ENCODE data around the gene DAGLA.
"Not testable (repeated sequence)": the region's sequence is repeated elsewhere in the genome, so short reads cannot be mapped to it uniquely, and the experiment has no call there.

Gene DAGLA

DNA sequence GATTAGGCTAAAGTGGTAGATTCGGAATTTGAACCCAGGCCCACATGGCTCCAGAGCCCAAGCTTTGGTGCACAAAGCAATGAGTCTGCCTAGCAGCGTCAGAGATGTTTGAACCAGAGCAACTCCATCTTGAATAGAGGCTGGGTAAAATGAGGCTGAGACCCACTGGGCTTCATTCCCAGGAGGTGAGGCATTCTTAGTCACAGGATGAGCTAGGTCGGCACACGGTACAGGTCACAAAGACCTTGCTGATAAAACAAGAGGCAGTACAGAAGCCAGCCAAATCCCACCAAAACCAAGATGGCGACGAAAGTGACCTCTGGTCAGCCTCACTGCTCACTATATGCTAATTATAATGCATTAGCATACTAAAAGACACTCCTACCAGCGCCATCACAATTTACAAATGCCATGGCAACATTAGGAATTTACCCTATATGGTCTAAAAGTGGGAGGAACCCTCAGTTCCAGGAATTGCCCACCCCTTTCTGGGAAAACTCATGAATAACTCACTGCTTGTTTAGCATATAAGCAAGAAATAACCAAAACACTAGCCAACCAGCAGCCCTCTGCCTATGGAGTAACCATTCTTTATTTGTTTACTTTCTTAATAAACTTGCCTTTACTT is 40.3 kb upstream of the DAGLA start:
- H3K36me3 ChIP-seq (ENCODE audit: insufficient read depth, insufficient read length, low read length): no peaks in the 10 kb centered on the region
- H3K27me3 ChIP-seq (ENCODE audit: insufficient read depth, insufficient read length): no peaks in the 10 kb centered on the region
- DNase-seq (ENCODE audit: low read depth, low spot score): no peak
- TF ChIP-seq ZNF274 (IDR thresholded peaks at IDR 0.05; ENCODE audit: low read depth, low read length) (no peak), YY1 (IDR thresholded peaks at IDR 0.05; ENCODE audit: insufficient read depth, insufficient read length) (no peak), SUZ12 (IDR thresholded peaks at IDR 0.05; ENCODE audit: extremely low read depth, insufficient read depth, insufficient read length) (no peak)
- H3K4me3 ChIP-seq (ENCODE audit: insufficient read length, low read depth): no peak overlapping the region
- H3K4me1 ChIP-seq (ENCODE audit: insufficient read depth, insufficient read length): peaks cover 4% of the 10 kb centered on the region
- H3K9me3 ChIP-seq (ENCODE audit: insufficient read depth, low read length): no peaks in the 10 kb centered on the region
- H3K9ac ChIP-seq (ENCODE audit: insufficient read length, low read depth): no peak overlapping the region

DNA sequence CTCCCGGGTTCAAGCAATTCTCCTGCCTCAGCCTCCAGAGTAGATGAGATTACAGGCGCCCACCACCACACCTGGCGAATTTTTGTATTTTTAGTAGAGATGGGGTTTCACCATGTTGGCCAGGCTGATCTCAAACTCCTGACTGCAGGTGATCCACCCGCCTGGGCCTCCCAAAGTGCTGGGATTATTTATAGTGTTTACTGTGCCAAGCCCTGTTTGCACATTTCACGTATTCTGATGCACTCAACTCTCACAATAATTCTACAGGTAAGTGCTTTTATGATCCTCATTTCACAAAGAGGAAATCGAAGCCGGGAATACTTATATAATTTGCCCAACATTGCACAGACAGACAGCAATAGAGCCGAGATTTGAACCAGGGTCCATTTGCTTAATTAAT is 38.0 kb upstream of the DAGLA start:
- Histone ChIP-seq H3K27me3 (ENCODE audit: insufficient read depth, insufficient read length) (no peaks in the 10 kb centered on the region), H3K9ac (ENCODE audit: insufficient read length, low read depth) (no peak overlapping the region), H3K4me1 (ENCODE audit: insufficient read depth, insufficient read length) (peaks cover 4% of the 10 kb centered on the region), H3K9me3 (ENCODE audit: insufficient read depth, low read length) (no peaks in the 10 kb centered on the region), H3K4me3 (ENCODE audit: insufficient read length, low read depth) (no peak overlapping the region), H3K36me3 (ENCODE audit: insufficient read depth, insufficient read length, low read length) (no peaks in the 10 kb centered on the region)
- TF ChIP-seq ZNF274 (IDR thresholded peaks at IDR 0.05; ENCODE audit: low read depth, low read length) (no peak), YY1 (IDR thresholded peaks at IDR 0.05; ENCODE audit: insufficient read depth, insufficient read length) (no peak), SUZ12 (IDR thresholded peaks at IDR 0.05; ENCODE audit: extremely low read depth, insufficient read depth, insufficient read length) (no peak)
- no peak for DNase-seq (ENCODE audit: low read depth, low spot score)

DNA sequence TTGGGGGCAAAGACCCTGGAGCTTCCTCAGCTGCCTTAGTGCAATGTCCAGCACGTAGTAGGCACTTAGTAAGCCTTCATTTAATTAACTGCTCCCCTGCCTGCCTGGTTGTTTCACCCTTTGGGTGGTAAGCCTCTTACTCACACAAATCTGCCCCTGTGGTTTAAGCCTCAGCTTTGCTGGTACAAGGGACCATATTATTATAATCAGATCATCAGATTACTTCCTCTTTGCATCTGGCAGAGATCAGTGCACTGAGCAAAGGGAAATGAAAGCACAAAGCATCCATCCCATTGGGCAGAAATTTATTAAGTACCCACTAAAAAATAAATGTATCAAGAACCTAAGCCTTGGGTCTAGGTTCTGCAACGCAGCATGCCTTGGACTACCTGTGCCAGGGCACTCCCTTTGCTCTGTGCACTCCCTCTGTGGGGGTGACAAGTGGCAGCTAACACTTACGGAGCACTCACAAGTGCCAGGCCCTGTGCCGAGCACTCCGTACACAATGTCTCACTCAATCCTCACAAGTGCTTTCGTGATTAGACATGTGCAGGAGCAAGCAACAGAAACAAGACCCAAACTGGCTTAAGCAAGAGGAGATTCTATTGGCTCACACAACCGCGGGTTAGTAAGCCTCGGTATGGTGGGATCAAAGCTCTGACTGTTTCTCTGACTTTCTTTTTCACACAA is 34.9 kb upstream of the DAGLA start:
- no peak overlapping the region for H3K4me3 ChIP-seq (ENCODE audit: insufficient read length, low read depth)
- DNase-seq (ENCODE audit: low read depth, low spot score): no peak
- H3K9ac ChIP-seq (ENCODE audit: insufficient read length, low read depth): no peak overlapping the region
- no peaks in the 10 kb centered on the region for H3K9me3 ChIP-seq (ENCODE audit: insufficient read depth, low read length)
- no peaks in the 10 kb centered on the region for H3K36me3 ChIP-seq (ENCODE audit: insufficient read depth, insufficient read length, low read length)
- H3K4me1 ChIP-seq (ENCODE audit: insufficient read depth, insufficient read length): no peaks in the 10 kb centered on the region
- no peaks in the 10 kb centered on the region for H3K27me3 ChIP-seq (ENCODE audit: insufficient read depth, insufficient read length)
- TF ChIP-seq ZNF274 (IDR thresholded peaks at IDR 0.05; ENCODE audit: low read depth, low read length) (no peak), YY1 (IDR thresholded peaks at IDR 0.05; ENCODE audit: insufficient read depth, insufficient read length) (no peak), SUZ12 (IDR thresholded peaks at IDR 0.05; ENCODE audit: extremely low read depth, insufficient read depth, insufficient read length) (no peak)

DNA sequence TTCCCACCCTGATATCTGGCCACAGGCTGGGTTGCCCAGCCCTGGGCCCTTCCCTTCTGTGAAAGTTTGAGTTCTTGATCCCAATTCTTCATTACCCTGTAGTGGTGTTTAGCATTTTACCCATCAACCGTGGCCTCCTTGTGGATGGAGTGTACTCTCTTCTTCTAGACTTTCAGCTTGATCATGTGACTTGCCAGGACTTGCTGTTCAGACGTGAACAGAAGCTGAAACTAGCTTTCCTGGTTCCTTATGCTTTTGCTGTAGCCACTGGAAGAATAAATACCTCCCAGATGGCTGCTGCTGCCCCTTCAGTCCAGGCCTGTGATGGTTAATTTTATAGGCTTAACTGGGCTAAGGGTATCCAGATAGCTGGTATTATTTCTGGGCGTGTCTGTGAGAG is 32.7 kb upstream of the DAGLA start:
- H3K9me3 ChIP-seq (ENCODE audit: insufficient read depth, low read length): no peaks in the 10 kb centered on the region
- no peak for DNase-seq (ENCODE audit: low read depth, low spot score)
- peaks cover 7% of the 10 kb centered on the region for H3K4me1 ChIP-seq (ENCODE audit: insufficient read depth, insufficient read length)
- H3K4me3 ChIP-seq (ENCODE audit: insufficient read length, low read depth): no peak overlapping the region
- H3K9ac ChIP-seq (ENCODE audit: insufficient read length, low read depth): no peak overlapping the region
- H3K27me3 ChIP-seq (ENCODE audit: insufficient read depth, insufficient read length): no peaks in the 10 kb centered on the region
- no peaks in the 10 kb centered on the region for H3K36me3 ChIP-seq (ENCODE audit: insufficient read depth, insufficient read length, low read length)
- no peak for TF ChIP-seq SUZ12 (IDR thresholded peaks at IDR 0.05; ENCODE audit: extremely low read depth, insufficient read depth, insufficient read length)
- no peak for TF ChIP-seq ZNF274 (IDR thresholded peaks at IDR 0.05; ENCODE audit: low read depth, low read length)
- no peak for TF ChIP-seq YY1 (IDR thresholded peaks at IDR 0.05; ENCODE audit: insufficient read depth, insufficient read length)

DNA sequence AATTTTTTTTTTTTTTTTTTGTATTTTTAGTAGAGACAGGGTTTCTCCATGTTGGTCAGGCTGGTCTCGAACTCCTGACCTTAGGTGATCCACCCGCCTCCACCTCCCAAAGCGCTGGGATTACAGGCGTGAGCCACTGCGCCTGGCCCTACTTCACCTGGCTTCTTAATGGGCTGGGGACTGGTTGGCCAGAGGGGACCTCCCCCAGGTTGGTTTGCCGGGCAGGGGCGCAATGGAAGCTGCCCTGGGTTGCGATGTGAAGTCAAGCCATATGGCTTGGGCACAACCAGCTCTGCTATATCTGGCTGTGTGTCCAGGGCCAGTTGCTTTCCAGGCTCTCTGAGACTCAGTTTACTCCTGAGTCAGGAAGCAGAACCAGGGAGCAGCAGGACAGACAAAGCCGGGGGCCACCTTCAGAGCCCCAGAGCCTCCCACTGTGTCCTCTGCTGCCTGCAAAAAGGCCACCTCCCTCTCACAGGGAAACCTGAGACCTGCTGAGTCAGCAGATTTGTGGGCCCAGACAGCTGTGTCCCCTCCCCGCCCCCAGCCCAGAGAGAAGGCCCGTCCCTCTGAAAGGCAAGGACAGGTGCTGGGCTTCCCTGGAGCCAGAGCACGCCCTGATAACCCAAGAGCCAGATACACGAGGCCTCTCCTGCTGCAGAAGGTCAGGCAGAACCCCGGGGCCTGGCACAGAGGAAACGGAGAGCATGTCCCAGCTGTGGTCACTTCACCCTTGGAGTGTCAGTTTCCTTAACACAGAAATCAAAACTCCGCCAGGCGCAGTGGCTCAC is 29.2 kb upstream of the DAGLA start:
- H3K4me3 ChIP-seq (ENCODE audit: insufficient read length, low read depth): no peak overlapping the region
- DNase-seq (ENCODE audit: low read depth, low spot score): no peak
- no peaks in the 10 kb centered on the region for H3K9me3 ChIP-seq (ENCODE audit: insufficient read depth, low read length)
- H3K36me3 ChIP-seq (ENCODE audit: insufficient read depth, insufficient read length, low read length): no peaks in the 10 kb centered on the region
- H3K4me1 ChIP-seq (ENCODE audit: insufficient read depth, insufficient read length): peaks cover 10% of the 10 kb centered on the region
- no peak for TF ChIP-seq SUZ12 (IDR thresholded peaks at IDR 0.05; ENCODE audit: extremely low read depth, insufficient read depth, insufficient read length)
- no peak for TF ChIP-seq YY1 (IDR thresholded peaks at IDR 0.05; ENCODE audit: insufficient read depth, insufficient read length)
- no peak for TF ChIP-seq ZNF274 (IDR thresholded peaks at IDR 0.05; ENCODE audit: low read depth, low read length)
- no peak overlapping the region for H3K9ac ChIP-seq (ENCODE audit: insufficient read length, low read depth)
- no peaks in the 10 kb centered on the region for H3K27me3 ChIP-seq (ENCODE audit: insufficient read depth, insufficient read length)

DNA sequence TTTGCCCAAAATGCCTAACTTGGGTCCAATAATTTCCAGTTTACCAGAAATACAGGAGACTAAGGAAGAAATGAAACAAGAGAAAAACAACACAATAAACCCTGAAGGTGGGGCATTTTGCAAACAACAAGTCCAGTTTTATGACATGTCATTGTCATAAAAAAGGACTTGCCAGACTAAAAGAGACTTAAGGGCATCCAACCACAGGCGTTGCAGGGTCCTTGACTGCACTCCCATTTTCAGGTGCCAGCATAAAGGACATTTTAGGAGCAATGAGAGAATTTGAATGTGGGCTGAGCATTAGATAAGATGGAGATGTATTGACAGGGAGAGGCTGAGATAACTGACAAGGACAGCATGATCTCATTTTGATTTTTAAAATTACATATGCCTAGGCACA is 28.1 kb upstream of the DAGLA start:
- Histone ChIP-seq H3K9ac (ENCODE audit: insufficient read length, low read depth) (no peak overlapping the region), H3K4me3 (ENCODE audit: insufficient read length, low read depth) (no peak overlapping the region), H3K36me3 (ENCODE audit: insufficient read depth, insufficient read length, low read length) (no peaks in the 10 kb centered on the region), H3K4me1 (ENCODE audit: insufficient read depth, insufficient read length) (peaks cover 15% of the 10 kb centered on the region), H3K27me3 (ENCODE audit: insufficient read depth, insufficient read length) (no peaks in the 10 kb centered on the region), H3K9me3 (ENCODE audit: insufficient read depth, low read length) (no peaks in the 10 kb centered on the region)
- no peak for DNase-seq (ENCODE audit: low read depth, low spot score)
- TF ChIP-seq SUZ12 (IDR thresholded peaks at IDR 0.05; ENCODE audit: extremely low read depth, insufficient read depth, insufficient read length): no peak
- no peak for TF ChIP-seq ZNF274 (IDR thresholded peaks at IDR 0.05; ENCODE audit: low read depth, low read length)
- no peak for TF ChIP-seq YY1 (IDR thresholded peaks at IDR 0.05; ENCODE audit: insufficient read depth, insufficient read length)

DNA sequence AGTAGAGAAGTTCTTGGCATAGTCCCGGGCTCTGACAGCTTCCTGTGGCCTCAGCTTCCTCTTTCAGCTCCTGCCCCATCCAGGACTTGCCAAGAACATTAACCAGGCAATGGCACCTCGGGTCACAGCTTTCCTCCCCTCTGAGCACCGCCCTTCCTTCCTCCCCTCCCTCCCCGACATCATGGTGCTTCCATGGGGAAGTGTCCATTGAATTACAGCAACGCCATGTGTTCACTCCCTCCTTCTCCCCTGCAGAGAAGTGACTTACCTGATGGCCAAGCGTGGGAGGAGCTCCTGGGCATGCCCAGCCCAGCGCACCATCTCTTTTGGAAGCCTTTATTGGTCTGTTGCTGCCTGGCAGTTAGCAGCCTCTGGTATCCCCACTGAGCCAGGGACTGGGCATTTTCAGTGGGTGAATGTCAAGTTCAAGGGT is 25.8 kb upstream of the DAGLA start:
- DNase-seq (ENCODE audit: low read depth, low spot score): no peak
- no peaks in the 10 kb centered on the region for H3K36me3 ChIP-seq (ENCODE audit: insufficient read depth, insufficient read length, low read length)
- H3K4me3 ChIP-seq (ENCODE audit: insufficient read length, low read depth): no peak overlapping the region
- H3K9ac ChIP-seq (ENCODE audit: insufficient read length, low read depth): no peak overlapping the region
- no peaks in the 10 kb centered on the region for H3K9me3 ChIP-seq (ENCODE audit: insufficient read depth, low read length)
- H3K4me1 ChIP-seq (ENCODE audit: insufficient read depth, insufficient read length): peaks cover 23% of the 10 kb centered on the region
- TF ChIP-seq YY1 (IDR thresholded peaks at IDR 0.05; ENCODE audit: insufficient read depth, insufficient read length) (no peak), SUZ12 (IDR thresholded peaks at IDR 0.05; ENCODE audit: extremely low read depth, insufficient read depth, insufficient read length) (no peak), ZNF274 (IDR thresholded peaks at IDR 0.05; ENCODE audit: low read depth, low read length) (no peak)
- H3K27me3 ChIP-seq (ENCODE audit: insufficient read depth, insufficient read length): no peaks in the 10 kb centered on the region

DNA sequence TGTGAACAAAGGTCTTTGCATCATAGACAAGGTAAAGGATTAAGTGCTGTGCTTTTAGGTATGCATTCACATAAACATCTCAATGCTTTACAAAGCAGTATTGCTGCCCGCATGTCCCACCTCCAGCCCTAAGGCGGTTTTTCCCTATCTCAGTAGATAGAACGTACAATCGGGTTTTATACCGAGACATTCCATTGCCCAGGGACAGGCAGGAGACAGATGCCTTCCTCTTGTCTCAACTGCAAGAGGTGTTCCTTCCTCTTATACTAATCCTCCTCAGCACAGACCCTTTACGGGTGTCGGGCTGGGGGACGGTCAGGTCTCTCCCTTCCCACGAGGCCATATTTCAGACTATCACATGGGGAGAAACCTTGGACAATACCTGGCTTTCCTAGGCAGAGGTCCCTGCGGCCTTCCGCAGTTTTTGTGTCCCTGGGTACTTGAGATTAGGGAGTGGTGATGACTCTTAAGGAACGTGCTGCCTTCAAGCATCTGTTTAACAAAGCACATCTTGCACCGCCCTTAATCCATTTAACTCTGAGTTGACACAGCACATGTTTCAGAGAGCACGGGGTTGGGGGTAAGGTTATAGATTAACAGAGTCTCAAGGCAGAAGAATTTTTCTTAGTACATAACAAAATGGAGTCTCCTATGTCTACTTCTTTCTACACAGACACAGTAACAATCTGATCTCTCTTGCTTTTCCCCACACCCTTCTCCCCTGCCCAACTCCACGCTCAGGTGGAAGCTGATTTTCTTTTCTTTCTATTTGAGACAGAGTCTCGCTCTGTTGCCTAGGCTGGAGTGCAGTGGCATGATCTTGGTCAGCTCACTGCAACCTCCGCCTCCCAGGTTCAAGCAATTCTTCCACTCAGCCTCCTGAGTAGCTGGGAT is 24.7 kb upstream of the DAGLA start:
- H3K36me3 ChIP-seq (ENCODE audit: insufficient read depth, insufficient read length, low read length); DNase-seq (ENCODE audit: low read depth, low spot score); H3K4me3 ChIP-seq (ENCODE audit: insufficient read length, low read depth); H3K27me3 ChIP-seq (ENCODE audit: insufficient read depth, insufficient read length); H3K9me3 ChIP-seq (ENCODE audit: insufficient read depth, low read length); H3K9ac ChIP-seq (ENCODE audit: insufficient read length, low read depth): not testable (repeated sequence)
- peaks cover 24% of the 10 kb centered on the region for H3K4me1 ChIP-seq (ENCODE audit: insufficient read depth, insufficient read length)

Measured in NT2/D1 (cell line).